HL-60 (cell line): Measurements from ENCODE around the gene PASK.

Experiments used
- DNase-seq, 2 experiments: peaks; one replicate each; pipeline ENCODE4 v3.0.0-alpha.2; 2010 to 2020; ENCODE audit warnings: low read depth in 1 of 2, low spot score in 1 of 2
- H3K27ac ChIP-seq: fragments of 250-450 bp; sonication (Bioruptor Pico); replicated peaks from 2 replicates; pipeline ENCODE4 v1.5.1; 2020; ENCODE audit warnings: mild to moderate bottlenecking, moderate library complexity
- H3K27me3 ChIP-seq: fragments of 250-450 bp; sonication (Bioruptor Pico); 2 replicates; pipeline ENCODE4 v1.5.1; 2021; ENCODE audit warnings: mild to moderate bottlenecking, moderate library complexity; ENCODE audit not compliant: insufficient read depth, poor library complexity, severe bottlenecking
- H3K4me3 ChIP-seq: replicated peaks from 2 replicates; pipeline ENCODE4 v1.5.1; 2011; ENCODE audit warnings: mild to moderate bottlenecking, control low read depth, low read length; ENCODE audit not compliant: insufficient read depth
- CTCF ChIP-seq: IDR thresholded peaks from one replicate; pipeline ENCODE4 v1.5.1; 2011; ENCODE audit warnings: low read length, control low read depth, inconsistent platforms; ENCODE audit not compliant: insufficient read depth
- GABPA ChIP-seq: IDR thresholded peaks from 2 replicates; pipeline ENCODE4 v1.6.1; 2012; ENCODE audit warnings: low read depth
- POLR2AphosphoS5 ChIP-seq: IDR thresholded peaks from 2 replicates; pipeline ENCODE4 v1.6.1; 2012; ENCODE audit warnings: low read depth
- REST ChIP-seq: IDR thresholded peaks from 2 replicates; pipeline ENCODE4 v1.6.1; 2012; ENCODE audit warnings: low read depth; ENCODE audit not compliant: insufficient replicate concordance
- SPI1 ChIP-seq: IDR thresholded peaks from 2 replicates; pipeline ENCODE4 v1.6.1; 2012; ENCODE audit warnings: low read depth, mild to moderate bottlenecking, borderline replicate concordance

Gene PASK

GRCh38 chr2:241125626-241126025, 23.6 kb downstream of the PASK start:
- DNase-seq: no peak
- no peak for TF ChIP-seq GABPA
- TF ChIP-seq POLR2AphosphoS5: no peak
- no peak for TF ChIP-seq SPI1
- no peak for TF ChIP-seq REST
- TF ChIP-seq CTCF: no peak
- Histone ChIP-seq H3K4me3 (no peak overlapping the region), H3K27me3 (no peaks in the 10 kb centered on the region), H3K27ac (no peak overlapping the region)

- Histone ChIP-seq H3K27ac (no peak overlapping the region), H3K27me3 (no peaks in the 10 kb centered on the region), H3K4me3 (no peak overlapping the region)
- DNase-seq: no peak
- TF ChIP-seq REST: no peak
- TF ChIP-seq SPI1: no peak
- no peak for TF ChIP-seq GABPA
- TF ChIP-seq POLR2AphosphoS5: no peak
- no peak for TF ChIP-seq CTCF
These were observed 25.3 kb downstream of the PASK start for GRCh38 chr2:241123816-241124536.

GRCh38 chr2:241122376-241123002, 26.8 kb downstream of the PASK start:
- TF ChIP-seq CTCF: no peak
- TF ChIP-seq GABPA: no peak
- TF ChIP-seq POLR2AphosphoS5: no peak
- TF ChIP-seq SPI1: no peak
- no peak for TF ChIP-seq REST
- Histone ChIP-seq H3K27ac (no peak overlapping the region), H3K27me3 (no peaks in the 10 kb centered on the region), H3K4me3 (no peak overlapping the region)
- no peak for DNase-seq
